Breast epithelium (tissue), 3 donors: ENCODE measurements around the gene PLXNA4.

Experiments
- POLR2A ChIP-seq: fragments of 450-650 bp; IDR thresholded peaks from one replicate; pipeline ENCODE4 v1.6.1; 2016; ENCODE audit warnings: antibody characterized with exemption, mild to moderate bottlenecking, moderate library complexity
- TF ChIP-seq, protein P1 (sequence below), 3 donors: fragments of 450-650 bp; IDR thresholded peaks; one replicate each; pipeline ENCODE4 v1.5.1; 2016 to 2017; ENCODE audit warnings: antibody characterized with exemption in 3 of 3, mild to moderate bottlenecking in 3 of 3, moderate library complexity in 3 of 3

DNA sequence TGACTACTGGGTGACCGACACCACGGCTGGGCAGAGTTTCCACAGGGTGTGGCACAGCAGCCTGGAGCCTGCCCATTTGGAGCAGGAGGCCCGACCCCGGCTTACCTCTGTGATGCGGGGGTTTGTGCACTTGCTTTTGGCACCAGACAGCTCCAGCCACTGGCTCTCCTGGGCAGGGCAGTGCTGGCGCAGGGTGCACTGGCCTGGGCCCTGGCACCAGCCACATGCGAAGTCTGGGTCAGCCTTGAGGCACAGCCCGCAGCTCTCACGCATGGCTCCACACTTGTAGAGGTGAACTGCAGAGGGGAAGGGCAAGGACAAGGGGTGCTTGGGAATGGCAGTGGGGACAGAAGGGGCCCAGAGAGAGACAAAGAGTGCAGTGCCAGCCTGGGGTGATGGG is 373.7 kb downstream of the PLXNA4 start:
- no peak for TF ChIP-seq POLR2A
- TF ChIP-seq, protein P1, sequence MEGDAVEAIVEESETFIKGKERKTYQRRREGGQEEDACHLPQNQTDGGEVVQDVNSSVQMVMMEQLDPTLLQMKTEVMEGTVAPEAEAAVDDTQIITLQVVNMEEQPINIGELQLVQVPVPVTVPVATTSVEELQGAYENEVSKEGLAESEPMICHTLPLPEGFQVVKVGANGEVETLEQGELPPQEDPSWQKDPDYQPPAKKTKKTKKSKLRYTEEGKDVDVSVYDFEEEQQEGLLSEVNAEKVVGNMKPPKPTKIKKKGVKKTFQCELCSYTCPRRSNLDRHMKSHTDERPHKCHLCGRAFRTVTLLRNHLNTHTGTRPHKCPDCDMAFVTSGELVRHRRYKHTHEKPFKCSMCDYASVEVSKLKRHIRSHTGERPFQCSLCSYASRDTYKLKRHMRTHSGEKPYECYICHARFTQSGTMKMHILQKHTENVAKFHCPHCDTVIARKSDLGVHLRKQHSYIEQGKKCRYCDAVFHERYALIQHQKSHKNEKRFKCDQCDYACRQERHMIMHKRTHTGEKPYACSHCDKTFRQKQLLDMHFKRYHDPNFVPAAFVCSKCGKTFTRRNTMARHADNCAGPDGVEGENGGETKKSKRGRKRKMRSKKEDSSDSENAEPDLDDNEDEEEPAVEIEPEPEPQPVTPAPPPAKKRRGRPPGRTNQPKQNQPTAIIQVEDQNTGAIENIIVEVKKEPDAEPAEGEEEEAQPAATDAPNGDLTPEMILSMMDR (IDR thresholded peaks at IDR 0.05): no peak
